IPS-NIHi7 (cell line): Measurements from ENCODE around the gene SPEF2.

Experiments used
- DNase-seq: peaks from one replicate; pipeline ENCODE4 v3.0.0; 2012; ENCODE audit warnings: mixed read lengths; ENCODE audit errors: extremely low spot score

The SPEF2 gene

DNA sequence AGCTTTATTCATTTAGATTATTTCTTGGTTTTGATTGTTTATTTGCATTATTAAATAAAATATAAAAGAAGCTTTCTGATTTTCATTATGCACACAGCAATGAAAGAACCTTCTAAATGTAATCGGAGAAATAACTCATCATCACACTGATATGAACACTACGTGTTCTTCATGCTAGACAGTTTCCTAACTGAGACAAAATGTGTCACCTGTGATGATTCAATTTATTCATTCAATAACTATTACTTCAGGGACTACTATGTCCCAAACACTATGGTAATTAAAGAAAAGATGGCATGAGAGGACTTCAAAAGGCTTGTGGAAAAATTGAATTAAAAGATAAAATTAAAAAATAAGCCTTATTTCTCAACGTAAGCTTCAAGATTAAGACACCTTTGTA is 118.1 kb downstream of the SPEF2 start:
- DNase-seq: no peak

DNA sequence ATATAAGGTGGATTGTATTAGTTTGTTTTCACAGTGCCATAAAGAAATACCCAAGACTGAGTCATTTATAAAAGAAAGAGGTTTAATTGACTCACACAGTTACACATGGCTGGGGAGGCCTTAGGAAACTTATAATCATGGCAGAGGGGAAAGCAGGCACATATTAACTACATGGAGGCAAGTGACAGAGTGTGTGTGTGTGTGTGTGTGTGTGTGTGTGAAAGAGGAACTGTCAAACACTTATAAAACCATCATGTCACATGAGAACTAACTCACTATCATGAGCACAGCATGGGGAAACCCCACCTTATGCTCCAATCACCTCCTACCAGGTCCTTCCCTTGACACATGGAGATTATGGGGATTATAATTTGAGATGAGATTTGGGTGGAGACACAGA is 118.6 kb downstream of the SPEF2 start:
- no peak for DNase-seq

DNA sequence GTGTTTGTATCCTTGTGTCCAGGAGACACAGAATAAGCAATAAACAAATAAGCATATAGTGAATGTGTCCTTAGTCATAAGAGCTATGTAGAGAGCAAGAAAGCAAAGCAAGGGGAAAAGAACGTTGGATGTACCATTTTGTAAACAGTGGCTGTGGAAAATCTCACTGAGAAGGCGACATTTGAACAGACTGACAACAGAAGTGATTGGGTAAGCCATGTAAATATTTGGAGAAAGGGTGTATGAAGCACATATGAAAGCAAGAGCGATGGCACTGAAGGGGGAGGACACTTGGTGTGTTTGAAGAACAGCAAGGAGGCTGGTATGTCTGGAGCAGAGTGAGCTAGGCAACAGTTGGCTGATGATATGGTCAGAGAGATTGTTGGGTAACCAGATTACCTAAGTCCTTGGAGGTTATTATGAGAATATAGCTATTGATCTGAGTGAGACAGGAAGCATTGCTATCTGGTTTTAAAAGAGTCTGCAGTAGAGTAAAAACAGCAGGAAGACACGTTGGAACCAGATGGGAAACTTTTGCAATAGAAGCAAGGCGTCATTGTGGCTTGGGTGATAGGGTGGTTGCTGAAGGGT is 123.6 kb downstream of the SPEF2 start:
- DNase-seq: no peak

DNA sequence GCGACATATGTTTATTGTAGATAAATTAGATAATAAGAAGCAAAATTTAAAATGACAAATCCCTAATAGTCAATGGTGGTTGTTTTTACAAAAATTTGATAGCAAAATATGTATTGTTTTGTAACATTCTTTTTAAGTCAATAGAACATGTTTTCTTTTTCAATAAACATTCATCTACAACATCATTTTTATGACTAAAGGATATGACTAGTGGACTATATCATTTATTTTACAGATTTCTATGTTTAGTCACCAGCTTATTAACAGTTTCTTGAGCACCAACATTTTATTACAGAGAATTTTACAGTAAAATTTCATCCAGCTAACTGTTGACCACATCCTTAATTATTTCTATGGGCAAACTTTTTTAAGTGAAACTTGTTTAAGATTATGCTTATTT is 124.3 kb downstream of the SPEF2 start:
- no peak for DNase-seq

DNA sequence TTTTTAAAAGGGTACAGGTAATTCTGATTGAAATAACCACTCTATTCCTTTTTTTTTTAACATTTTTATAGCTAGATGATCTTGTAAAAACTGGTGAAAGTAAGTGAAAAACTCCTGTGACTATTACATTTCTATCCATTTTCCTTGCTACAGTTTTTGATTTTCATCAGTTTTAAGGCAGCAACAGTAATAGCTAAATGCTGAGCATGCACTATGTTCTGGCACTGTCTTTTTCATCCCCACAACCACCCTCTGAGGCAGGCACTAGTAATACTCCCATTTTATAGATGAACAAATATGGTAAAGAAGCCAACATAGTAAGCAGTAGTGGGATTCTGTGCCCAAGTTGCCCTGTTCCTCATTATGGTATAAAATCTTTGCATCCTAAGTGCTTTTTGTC is 126.0 kb downstream of the SPEF2 start:
- no peak for DNase-seq

DNA sequence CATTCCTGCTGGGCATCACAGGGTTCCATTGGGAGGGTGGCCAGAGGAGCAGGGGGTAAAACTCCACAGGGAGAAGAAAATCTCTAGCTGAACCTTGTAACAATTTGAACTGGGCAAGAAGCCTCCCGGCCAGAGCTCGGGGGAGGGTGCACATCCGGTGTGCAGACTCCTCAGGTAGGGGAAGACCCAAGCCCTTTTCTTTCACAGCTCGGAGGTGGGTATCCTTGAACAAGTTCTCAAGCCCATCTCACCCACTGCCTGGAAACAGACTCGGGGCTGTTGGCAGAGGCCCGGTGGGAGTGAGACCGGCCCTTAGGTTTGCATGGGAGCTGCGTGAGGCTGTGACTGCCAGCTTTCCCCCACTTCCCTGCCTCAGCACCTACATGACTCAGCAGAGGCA is 127.5 kb downstream of the SPEF2 start:
- DNase-seq: no peak

DNA sequence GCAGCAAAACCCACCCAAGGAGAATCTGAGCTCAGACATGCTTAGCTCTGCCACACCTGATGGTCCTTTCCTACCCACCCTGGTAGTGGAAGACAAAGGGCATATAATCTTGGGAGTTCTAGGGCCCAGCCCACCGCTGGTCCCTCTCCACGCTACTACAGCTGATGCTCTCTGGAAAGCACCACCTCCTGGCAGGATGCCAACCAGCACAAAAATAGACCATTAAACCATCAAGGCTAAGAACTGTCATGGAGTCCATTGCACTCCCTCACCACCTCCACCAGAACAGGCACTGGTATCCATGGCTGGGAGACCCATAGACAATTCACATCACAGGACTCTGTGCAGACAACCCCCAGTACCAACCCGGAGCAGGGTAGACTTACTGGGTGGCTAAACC is 128.0 kb downstream of the SPEF2 start:
- no peak for DNase-seq

DNA sequence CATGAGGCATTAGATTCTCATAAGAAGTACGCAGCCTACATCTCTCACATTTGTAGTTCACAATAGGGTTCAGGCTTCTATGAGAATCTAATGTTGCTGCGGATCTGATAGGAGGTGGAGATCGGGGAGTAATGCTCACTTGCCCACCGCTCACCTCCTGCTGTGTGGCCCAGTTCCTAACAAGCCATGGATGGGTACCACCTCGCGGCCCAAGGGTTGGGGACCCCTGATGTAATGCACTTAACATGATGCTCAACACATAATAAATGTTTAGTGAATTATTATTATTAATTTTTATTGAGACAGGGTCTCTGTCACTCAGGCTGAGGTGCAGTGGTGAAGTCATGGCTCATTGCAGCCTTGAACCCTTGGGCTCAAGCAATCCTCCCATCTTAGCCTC is 134.3 kb downstream of the SPEF2 start:
- DNase-seq: no peak

DNA sequence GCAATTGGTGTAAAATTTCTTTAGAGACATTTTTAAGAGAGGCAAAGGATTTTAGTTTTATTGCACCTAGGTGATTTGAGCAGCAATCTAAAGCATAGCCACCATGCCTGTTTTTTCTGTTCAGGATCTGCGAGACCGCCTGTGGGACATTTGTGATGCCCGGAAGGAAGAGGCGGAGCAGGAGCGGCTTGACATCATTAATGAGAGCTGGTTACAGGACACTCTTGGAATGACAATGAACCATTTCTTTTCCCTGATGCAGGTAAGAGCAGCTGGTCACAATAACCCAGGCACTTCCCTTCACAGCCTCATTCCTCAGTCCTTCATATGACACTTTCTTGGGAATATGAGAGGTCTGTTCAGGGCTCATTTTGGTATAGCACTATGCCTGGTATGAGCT is 135.8 kb downstream of the SPEF2 start:
- DNase-seq: peak; percentile 30

DNA sequence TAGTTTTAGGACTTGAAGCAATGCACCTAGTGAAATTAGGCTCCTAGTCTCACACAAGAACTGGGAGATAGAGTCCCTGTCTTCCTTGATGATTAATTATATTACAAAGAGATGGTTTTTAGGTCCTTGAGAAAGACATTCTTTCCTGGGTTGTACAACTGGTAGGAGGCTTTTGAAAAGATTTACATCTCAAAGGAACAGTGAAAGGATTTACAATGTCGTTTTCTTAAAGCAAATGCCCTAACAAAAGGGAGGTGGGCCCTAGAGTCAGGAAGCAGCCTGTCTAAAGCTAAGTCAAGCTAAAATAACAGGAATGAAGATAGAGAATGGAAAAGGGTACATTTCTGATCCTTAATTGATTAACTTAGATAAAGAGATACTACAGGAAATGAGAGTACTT is 136.8 kb downstream of the SPEF2 start:
- DNase-seq: peak; percentile 26

DNA sequence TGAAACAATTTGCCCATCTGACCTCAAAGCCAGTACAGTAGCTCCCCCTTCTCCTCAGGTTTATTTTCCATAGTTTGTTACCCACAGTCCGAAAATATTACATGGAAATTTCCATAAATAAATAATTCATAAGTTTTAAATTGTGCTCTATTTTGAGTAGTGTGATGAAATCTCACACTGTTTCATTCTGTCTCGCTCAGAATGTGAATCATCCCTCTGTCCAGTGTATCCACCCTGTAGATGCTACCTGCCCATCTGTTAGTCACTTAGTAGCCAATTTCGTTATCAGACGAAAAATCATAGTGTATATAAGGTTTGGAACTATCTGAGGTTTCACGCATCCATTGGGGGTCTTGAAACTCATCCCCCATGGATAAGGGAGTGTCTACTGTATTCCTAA is 138.3 kb downstream of the SPEF2 start:
- no peak for DNase-seq

DNA sequence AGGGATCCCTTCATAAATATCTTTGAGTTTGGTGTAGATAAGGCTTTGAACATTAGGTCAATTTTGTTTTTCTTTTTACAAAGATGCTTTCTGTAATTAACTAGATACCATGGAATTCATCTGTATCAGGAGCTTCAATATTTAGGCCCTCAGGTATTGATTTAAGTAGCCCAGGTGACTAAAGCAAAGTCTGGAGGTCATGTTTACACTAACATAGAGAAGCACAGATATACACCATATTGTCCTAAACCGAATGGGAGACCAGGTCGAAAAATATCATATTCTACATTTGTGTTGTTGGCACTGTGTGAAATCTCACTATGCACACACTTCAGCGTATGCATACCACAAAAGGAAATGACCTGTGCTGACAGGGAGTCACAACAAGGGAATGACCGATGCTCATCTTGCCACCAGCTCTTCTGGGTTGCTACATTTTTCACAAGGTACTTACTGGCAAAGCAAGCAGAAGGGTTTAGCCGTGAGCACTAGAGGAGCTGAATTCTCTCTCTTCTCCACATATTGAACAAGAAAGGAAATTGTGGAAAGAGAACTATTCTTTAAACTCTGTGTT is 140.6 kb downstream of the SPEF2 start:
- no peak for DNase-seq

DNA sequence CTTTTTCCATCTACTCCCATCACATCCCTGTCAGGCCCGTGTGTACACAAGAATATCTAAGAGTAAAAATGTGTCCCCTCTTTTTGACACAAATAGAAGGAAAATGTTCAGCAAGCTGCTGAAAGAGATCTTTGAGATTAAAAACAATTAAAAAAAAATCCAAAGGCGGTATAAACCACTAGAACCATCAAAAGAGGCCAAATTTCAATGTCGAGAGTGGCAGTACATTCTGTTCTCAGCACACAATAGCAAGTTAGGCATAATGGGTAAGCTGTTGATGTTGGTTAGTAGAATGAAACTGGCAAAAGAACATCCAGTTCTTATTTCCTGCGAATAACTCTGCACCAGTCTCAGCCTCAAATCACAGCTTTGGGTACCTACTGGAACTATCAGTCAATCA is 143.9 kb downstream of the SPEF2 start:
- DNase-seq: no peak

DNA sequence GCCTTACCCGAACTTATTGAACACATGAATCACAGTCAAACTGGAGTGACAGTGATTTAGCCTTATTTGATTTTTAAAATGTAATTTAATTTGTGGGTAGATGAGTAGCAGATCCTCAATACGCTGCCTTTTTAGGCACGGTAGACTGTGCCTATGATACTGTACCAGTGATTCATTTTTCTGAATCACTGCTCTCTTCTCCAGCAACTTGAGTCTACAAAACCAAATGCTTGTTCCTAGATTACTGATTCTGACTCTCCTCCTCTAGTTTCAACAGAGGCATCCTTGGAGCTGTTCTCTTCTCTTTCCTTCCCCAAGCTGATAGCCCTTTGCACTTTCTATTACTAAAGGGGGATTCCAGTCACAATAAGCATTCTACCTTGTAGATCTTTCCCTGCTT is 144.7 kb downstream of the SPEF2 start:
- no peak for DNase-seq

DNA sequence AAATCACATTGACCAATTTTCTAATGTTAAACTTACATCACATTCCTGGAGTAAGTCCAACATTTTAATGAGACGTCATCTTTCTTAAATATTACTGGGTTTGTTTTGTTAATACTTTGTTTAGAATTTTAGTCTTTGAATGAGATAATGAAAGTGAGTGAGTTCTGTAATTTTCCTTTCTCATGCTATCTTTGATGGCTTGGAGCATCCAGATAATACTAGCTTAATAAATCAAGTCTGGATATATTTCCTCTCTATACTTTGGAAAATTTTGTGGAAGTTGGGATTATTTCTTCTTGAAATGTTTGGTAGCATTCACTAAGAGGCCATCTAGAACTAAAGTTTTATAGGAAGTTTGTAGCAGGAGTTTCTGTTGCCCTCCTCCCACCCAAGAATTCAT is 148.3 kb downstream of the SPEF2 start:
- no peak for DNase-seq

DNA sequence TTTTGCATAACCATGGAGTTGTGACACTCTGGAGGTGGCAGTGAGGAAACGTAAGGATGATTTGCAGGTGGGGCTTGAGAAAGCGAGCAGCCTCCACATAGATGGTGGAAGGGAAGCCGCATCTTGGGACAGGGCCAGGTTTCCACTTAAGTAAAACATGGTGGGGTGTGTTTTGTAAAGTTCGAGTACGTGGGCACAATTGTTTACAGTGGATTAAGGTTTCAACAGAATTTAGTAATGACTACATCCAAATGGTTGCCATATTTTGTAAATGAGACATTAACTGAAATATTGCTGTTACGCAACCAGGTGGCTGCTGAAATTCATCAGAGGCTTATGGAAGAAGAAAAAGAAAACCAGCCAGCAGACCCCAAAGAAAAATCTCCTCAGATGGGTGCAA is 153.6 kb downstream of the SPEF2 start:
- DNase-seq: no peak

DNA sequence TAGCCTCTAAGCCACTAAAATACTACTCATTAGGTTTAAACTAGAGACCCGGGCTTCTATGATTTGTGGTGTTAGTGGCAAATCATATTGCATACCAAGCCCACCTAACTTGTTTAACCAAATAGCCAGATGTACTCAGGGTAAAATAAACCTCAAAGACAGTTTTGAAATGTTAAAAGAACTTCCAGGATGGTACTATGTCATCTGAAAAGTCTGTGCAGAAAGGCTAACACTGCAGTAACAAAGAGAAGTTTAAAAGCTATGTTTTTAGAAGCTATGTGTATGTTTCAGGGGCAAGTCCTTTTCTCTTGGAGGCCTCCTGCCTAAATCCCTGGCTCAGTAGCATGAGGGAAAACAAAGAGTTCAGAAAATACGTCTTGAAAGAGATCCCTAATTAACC is 154.2 kb downstream of the SPEF2 start:
- no peak for DNase-seq

DNA sequence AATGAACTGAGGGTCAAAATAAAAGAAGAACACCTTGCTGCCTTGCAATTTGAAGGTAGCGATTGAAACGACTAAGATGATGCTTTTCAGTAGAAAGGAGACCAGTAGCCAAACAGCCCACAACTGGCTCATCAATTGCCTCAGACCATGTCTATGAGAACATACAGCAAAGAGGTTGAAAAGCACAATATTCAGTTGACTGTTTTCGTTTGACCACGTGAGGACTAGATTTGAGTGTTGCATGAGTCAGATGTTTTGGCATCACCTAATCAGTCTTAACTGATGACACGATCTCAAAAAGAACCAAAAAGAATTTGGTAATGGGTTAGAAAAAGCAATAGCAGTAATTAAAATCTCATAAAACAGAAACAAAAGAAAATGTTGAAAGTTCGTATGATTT is 156.3 kb downstream of the SPEF2 start:
- DNase-seq: no peak

DNA sequence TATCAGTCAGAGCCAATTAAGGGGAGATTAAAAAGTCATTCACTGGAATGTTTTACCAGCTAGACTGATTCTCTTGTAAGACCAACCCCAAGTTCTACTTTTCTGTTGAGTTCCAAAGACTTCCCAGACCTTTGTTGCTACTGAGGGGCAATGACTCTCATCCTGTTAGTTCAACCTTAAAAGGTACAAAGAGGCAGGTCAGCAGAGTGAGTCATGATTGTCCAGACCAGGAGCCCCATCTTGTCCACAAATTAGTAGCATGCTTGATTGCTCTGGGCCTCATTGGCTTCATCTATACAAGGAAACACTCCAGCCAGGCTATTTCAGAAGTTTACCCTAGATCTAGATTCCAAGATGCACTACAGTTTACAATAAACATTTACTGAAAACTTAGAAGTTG is 159.1 kb downstream of the SPEF2 start:
- no peak for DNase-seq

DNA sequence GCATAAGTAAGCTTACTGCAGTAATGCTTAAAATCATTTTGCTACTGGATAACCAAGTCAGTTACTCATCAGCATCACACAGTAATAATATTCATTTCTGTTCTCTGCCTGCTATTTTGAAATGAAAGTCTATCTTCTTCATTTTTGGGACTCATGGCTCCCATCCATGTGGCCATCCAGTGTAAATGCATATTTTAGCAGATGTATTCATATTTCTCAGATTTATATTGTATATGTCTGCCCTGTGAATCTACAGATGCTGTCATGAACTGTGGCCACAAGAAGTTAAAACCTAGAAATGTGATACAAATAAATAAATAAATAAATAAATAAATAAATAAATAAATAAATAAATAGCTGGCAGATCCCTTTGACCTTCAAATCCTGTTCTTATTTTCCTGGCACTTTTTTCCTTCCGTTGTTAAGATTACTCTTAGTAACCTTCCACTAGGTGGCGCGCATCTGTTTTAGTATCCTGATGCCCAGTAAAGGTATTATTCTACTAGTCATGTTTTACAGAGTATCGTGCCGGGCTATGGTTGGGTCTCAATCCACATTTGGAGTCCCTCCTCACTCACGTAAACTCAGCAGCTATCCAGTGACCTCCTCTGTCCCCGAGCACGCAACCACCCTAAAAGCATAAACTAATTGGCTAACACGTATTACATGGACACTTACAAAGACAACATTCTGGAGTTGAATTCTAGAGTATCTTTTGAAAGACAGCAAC is 159.9 kb downstream of the SPEF2 start:
- DNase-seq: peak; percentile 54

DNA sequence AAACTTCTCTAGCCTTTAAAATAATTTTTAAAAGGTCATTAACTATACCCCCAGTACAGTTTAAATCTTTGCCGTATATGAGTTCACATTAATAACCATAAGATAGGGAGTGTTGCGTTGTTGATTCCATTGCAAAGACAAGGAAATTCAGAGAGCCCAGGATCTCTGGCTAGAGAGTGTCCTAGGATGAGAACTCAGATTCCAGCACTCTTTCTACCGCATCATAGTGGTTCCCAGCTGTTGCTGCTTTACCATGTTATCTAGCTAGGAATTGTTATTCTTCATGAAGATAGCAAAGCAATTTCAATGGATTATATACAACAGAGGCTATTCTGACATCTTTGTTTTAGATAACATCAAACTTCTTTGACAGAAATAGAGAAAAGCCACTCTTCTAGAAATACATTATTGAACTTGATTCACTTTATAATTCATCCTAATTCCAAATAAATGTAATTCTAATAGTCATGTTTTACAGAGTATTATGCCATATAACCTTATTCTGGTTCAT is 160.7 kb downstream of the SPEF2 start:
- no peak for DNase-seq

DNA sequence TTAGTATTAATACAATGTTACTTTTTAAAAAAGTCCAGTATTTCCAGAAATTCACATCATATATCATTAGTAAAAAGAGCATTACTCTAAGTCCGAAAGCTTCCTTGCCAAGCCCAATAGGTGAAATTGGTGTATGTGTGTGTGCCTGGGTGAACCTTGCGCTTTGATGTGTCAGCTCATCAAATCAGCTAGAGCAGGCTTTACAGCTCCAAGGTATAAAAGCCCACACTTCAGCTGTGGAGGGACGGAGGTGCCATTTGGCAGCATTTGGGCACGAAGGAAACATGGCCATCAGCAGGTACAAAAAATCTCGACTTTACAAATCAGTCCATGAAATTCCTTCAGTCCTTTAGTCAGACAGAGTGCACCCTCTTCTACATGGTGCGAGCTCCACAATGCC is 162.6 kb downstream of the SPEF2 start:
- no peak for DNase-seq

DNA sequence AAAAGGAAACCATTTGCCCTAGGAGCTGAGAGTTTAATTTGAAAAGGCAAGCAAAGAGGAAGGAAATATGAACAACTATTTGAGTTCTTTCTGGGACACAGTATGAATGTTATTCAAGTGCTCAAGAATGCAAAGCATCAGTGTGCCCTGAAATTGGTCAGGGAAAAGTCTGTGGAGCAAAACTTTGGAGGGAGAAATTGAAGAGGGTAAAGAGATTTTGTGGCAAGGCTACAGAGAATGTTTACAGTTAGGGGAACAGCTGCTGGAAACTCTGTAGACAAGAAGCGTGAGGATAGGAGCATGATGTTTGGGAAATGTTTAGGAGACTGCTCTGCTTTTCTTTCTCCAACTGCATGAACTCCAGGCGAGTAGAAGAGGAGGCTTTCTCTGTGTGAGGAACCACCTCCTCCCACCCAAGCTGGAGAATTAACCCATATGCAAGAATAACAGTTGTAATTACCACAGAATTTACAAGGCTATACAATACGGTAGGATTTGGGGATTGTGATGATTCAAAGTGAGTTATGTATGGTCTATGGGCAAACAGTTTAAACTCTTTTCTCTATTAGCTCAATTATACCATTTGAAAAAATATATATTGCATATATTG is 163.6 kb downstream of the SPEF2 start:
- DNase-seq: no peak
